T-cell (primary cell): ENCODE data around the gene GAL3ST3. TPM values are rescaled to one million over a fixed set of nuclear protein-coding genes. Genes with fewer than 3 reads are reported as not detected.
A peak's percentile ranks its signal among the peaks of the same experiment; 100 is the strongest.
"Not testable (repeated sequence)": the region's sequence is repeated elsewhere in the genome, so short reads cannot be mapped to it uniquely, and the experiment has no call there.

Experiments used
- ATAC-seq, 4 experiments: fragments of 200-7000 bp in 3 of 4; fragments of 150-1000 bp in 1 of 4; cut with Tn5 transposase; replicated peaks in 1 of 4; 1 replicate in 3 of 4; 2 replicates in 1 of 4; pipeline ENCODE4 v1.10.0; 2021; ENCODE audit warnings: moderate library complexity in 3 of 4, mild to moderate bottlenecking in 2 of 4, moderate number of reproducible peaks in 1 of 4
- CTCF ChIA-PET, 2 donors: fragments of 300-600 bp; sonication (Branson Sonifier 250); formaldehyde crosslinking; loops; one replicate each; lab custom pipeline; 2022; ENCODE audit warnings: antibody characterized with exemption in 2 of 2; lab: Charles Lee
- POLR2A ChIA-PET, 2 donors: fragments of 300-600 bp; sonication (Branson Sonifier 250); formaldehyde crosslinking; loops; one replicate each; lab custom pipeline; 2022; ENCODE audit warnings: antibody characterized with exemption in 2 of 2; lab: Charles Lee
- DNase-seq, 35 experiments: peaks; one replicate each; pipeline versions ENCODE4 v3.0.0 to v3.0.0-alpha.2; 2013 to 2023
- H3K27ac ChIP-seq: one replicate; pipeline ENCODE4 v1.5.1; 2013; ENCODE audit warnings: low read length
- H3K27me3 ChIP-seq, 2 experiments: replicated peaks in 1 of 2; 1 replicate in 1 of 2; 2 replicates in 1 of 2; pipeline versions ENCODE4 v1.6.1 to v1.7.0; 2013; ENCODE audit warnings: low read length in 1 of 2, mixed read lengths in 1 of 2; ENCODE audit not compliant: control insufficient read depth in 2 of 2, insufficient read depth in 2 of 2; ENCODE audit errors: extremely low read depth in 1 of 2
- H3K36me3 ChIP-seq, 2 donors: 1 replicate in 1 of 2; 2 replicates in 1 of 2; pipeline versions ENCODE4 v1.6.1 to v1.7.0; 2013; ENCODE audit warnings: low read length in 1 of 2; ENCODE audit not compliant: control insufficient read depth in 2 of 2, insufficient read depth in 1 of 2; ENCODE audit errors: extremely low read depth in 1 of 2
- H3K4me1 ChIP-seq, 2 experiments: 1 replicate in 1 of 2; 2 replicates in 1 of 2; pipeline versions ENCODE4 v1.6.1 to v1.7.0; 2013; ENCODE audit warnings: low read length in 2 of 2, mixed read lengths in 1 of 2; ENCODE audit not compliant: insufficient read depth in 2 of 2, control insufficient read depth in 1 of 2; ENCODE audit errors: extremely low read depth in 1 of 2
- H3K4me3 ChIP-seq, 2 donors: 1 replicate in 1 of 2; 2 replicates in 1 of 2; pipeline versions ENCODE4 v1.5.1 to v1.7.0; 2013; ENCODE audit warnings: mild to moderate bottlenecking in 2 of 2, low read length in 1 of 2, moderate library complexity in 1 of 2; ENCODE audit not compliant: control insufficient read depth in 1 of 2; ENCODE audit errors: extremely low read depth in 1 of 2
- H3K9me3 ChIP-seq: 2 replicates; pipeline ENCODE4 v1.7.0; 2013
- H3K27ac Mint-ChIP-seq, 2 donors: one replicate each; pipeline ENCODE4 v1.8.0; 2020 to 2021; ENCODE audit warnings: mild to moderate bottlenecking in 2 of 2, mixed read lengths in 2 of 2
- H3K27me3 Mint-ChIP-seq, 2 donors: one replicate each; pipeline ENCODE4 v1.8.0; 2021 to 2022; ENCODE audit warnings: mixed read lengths in 2 of 2
- H3K36me3 Mint-ChIP-seq: one replicate; pipeline ENCODE4 v1.8.0; 2021; ENCODE audit warnings: mixed read lengths
- H3K4me1 Mint-ChIP-seq, 3 donors: one replicate each; pipeline ENCODE4 v1.8.0; 2020 to 2022; ENCODE audit warnings: mixed read lengths in 3 of 3, mild to moderate bottlenecking in 1 of 3
- H3K4me3 Mint-ChIP-seq, 3 donors: one replicate each; pipeline ENCODE4 v1.8.0; 2020 to 2022; ENCODE audit warnings: mild to moderate bottlenecking in 3 of 3, mixed read lengths in 3 of 3, moderate library complexity in 3 of 3
- H3K9me3 Mint-ChIP-seq, 3 donors: one replicate each; pipeline ENCODE4 v1.8.0; 2020 to 2022; ENCODE audit warnings: mixed read lengths in 3 of 3
- WGBS: methylation state at CpG from one replicate; pipeline ENCODE4 v1.1.5; 2013; ENCODE audit warnings: missing lambda C conversion rate; ENCODE audit not compliant: insufficient coverage; 5-methylcytosine and 5-hydroxymethylcytosine counted together
- total RNA-seq, 35 experiments: library from RNA in 6 of 35; stranded (reverse) in 6 of 35; fragments of 120-200 nt in 1 of 35; gene quantifications; one replicate each; pipeline versions ENCODE4 v1.2.1 to v1.2.4 and lab custom pipeline; 2013 to 2026

Gene GAL3ST3
- total RNA-seq, 5 donors from 2014 or later (not counting 1 experiment from before 2014, with no cell fraction given), result 0.18 TPM; not detected in 4

- peak overlapping the region in 1 of 3 donors; percentile 28 for H3K4me3 Mint-ChIP-seq
- POLR2A ChIA-PET, result no interaction called here
- Histone ChIP-seq H3K36me3 (no peaks in the 10 kb centered on the region), H3K27me3 (peaks cover 2 to 39% of the 10 kb centered on the region in 2 experiments), H3K27ac (no peak overlapping the region), H3K4me1 (peaks cover 0 to 10% of the 10 kb centered on the region in 2 experiments), H3K9me3 (no peaks in the 10 kb centered on the region), H3K4me3 (no peak overlapping the region)
- WGBS, result 76% methylated on average over 7 of the region's 12 CpGs
- ATAC-seq, result no peak
- DNase-seq, result no peak
- no peak overlapping the region for H3K27ac Mint-ChIP-seq
- H3K27me3 Mint-ChIP-seq, result peaks cover 4 to 21% of the 10 kb centered on the region in 2 donors
- peaks cover 0 to 2% (median 0%) of the 10 kb centered on the region in 3 donors for H3K4me1 Mint-ChIP-seq
- no peaks in the 10 kb centered on the region for H3K9me3 Mint-ChIP-seq
- CTCF ChIA-PET, result no interaction called here
- no peaks in the 10 kb centered on the region for H3K36me3 Mint-ChIP-seq
Observed at GRCh38 chr11:66012371-66012945, 36.5 kb downstream of the GAL3ST3 start.

GRCh38 chr11:66011785-66012303 lies 37.1 kb downstream of the GAL3ST3 start, which contains the start of gene CST6:
TSS of gene CST6 (plus strand) at chr11:66012008. CDS start at chr11:66012045, 37 bp downstream.
- 16% methylated on average over 61 of the region's 61 CpGs for WGBS
- Histone ChIP-seq H3K4me3 (peak within 1 kb of the TSS in 1 of 2 donors; percentile 10), H3K9me3 (no peaks in the 10 kb centered on the region), H3K4me1 (peaks cover 0 to 10% of the 10 kb centered on the region in 2 experiments), H3K36me3 (no peaks in the 10 kb centered on the region), H3K27ac (no peak within 1 kb of the TSS), H3K27me3 (peaks cover 2 to 39% of the 10 kb centered on the region in 2 experiments)
- no peaks in the 10 kb centered on the region for H3K36me3 Mint-ChIP-seq
- DNase-seq (no peak), ATAC-seq (peak; percentile 15 to 38 (median 36))
- H3K4me3 Mint-ChIP-seq, result peak within 1 kb of the TSS in 1 of 3 donors; percentile 28
- H3K27me3 Mint-ChIP-seq, result peaks cover 4 to 21% of the 10 kb centered on the region in 2 donors
- peaks cover 0 to 2% (median 0%) of the 10 kb centered on the region in 3 donors for H3K4me1 Mint-ChIP-seq
- ChIA-PET CTCF (no interaction called here), POLR2A (interaction anchor here in 1 of 2 donors (0.6 kb wide), 1 partner anchor 140 kb away, joined by 7 read pairs; no protein-coding TSS in a partner anchor)
- H3K9me3 Mint-ChIP-seq, result no peaks in the 10 kb centered on the region
- H3K27ac Mint-ChIP-seq, result no peak within 1 kb of the TSS

DNA sequence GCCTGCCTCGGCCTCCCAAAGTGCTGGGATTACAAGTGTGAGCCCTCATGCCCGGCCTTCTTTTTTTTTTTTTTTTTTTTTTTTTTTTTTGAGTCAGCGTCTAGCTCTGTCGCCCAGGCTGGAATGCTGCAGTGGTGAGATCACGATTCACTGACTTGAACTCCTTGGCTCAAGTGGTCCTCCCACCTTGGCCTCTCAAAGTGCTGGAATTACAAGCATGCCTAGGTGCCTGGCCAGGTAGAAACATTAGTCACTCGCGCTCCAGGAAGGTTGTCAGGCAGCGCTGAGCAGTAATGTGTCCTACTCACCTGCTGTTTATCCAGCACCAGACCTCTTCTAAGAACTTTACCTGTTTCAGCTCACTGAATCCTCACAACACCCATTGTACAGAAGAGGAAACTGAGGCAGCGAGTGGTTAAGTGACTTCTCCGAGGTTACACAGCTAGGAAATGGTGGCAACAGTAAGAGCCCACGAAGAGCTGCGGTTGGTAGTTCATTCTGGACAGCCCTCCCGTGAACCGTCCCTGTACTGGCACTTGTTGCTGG lies 37.6 kb downstream of the GAL3ST3 start:
- CTCF ChIA-PET, result no interaction called here
- no peak for DNase-seq
- Mint-ChIP-seq H3K4me3 (no peak overlapping the region), H3K9me3 (no peaks in the 10 kb centered on the region), H3K27ac (no peak overlapping the region), H3K4me1 (peaks cover 0 to 2% (median 0%) of the 10 kb centered on the region in 3 donors), H3K27me3 (peaks cover 4 to 21% of the 10 kb centered on the region in 2 donors), H3K36me3 (no peaks in the 10 kb centered on the region)
- Histone ChIP-seq H3K27me3 (peaks cover 2 to 39% of the 10 kb centered on the region in 2 experiments), H3K4me3 (peak overlapping the region in 1 of 2 donors; percentile 10), H3K4me1 (peaks cover 0 to 10% of the 10 kb centered on the region in 2 experiments), H3K36me3 (peaks cover 0 to 2% of the 10 kb centered on the region in 2 donors), H3K27ac (no peak overlapping the region), H3K9me3 (no peaks in the 10 kb centered on the region)
- POLR2A ChIA-PET, result interaction anchor here in 1 of 2 donors (0.6 kb wide), 1 partner anchor 140 kb away, joined by 7 read pairs; no protein-coding TSS in a partner anchor
- ATAC-seq, result no peak
- 66% methylated on average over 11 of the region's 14 CpGs for WGBS

- H3K4me3 ChIP-seq, H3K9me3 Mint-ChIP-seq, H3K36me3 Mint-ChIP-seq, ATAC-seq, H3K4me1 Mint-ChIP-seq, DNase-seq, H3K36me3 ChIP-seq, CTCF ChIA-PET, POLR2A ChIA-PET, H3K9me3 ChIP-seq, H3K27ac ChIP-seq, H3K4me3 Mint-ChIP-seq, H3K27ac Mint-ChIP-seq: not testable (repeated sequence)
- H3K27me3 Mint-ChIP-seq, result peaks cover 4 to 21% of the 10 kb centered on the region in 2 donors
- 75% methylated on average over 3 of the region's 4 CpGs for WGBS
- H3K27me3 ChIP-seq, result peaks cover 2 to 36% of the 10 kb centered on the region in 2 experiments
- H3K4me1 ChIP-seq, result peaks cover 0 to 10% of the 10 kb centered on the region in 2 experiments
Observed at GRCh38 chr11:66010036-66010435, 38.9 kb downstream of the GAL3ST3 start.

- Mint-ChIP-seq H3K4me1 (peaks cover 0 to 9% (median 6%) of the 10 kb centered on the region in 3 donors), H3K9me3 (no peaks in the 10 kb centered on the region), H3K27ac (no peak overlapping the region), H3K36me3 (peaks cover 5% of the 10 kb centered on the region), H3K4me3 (no peak overlapping the region), H3K27me3 (peaks cover 0 to 18% of the 10 kb centered on the region in 2 donors)
- Histone ChIP-seq H3K36me3 (peaks cover 7 to 17% of the 10 kb centered on the region in 2 donors), H3K27ac (no peak overlapping the region), H3K9me3 (no peaks in the 10 kb centered on the region), H3K27me3 (peaks cover 2 to 28% of the 10 kb centered on the region in 2 experiments), H3K4me3 (no peak overlapping the region), H3K4me1 (peaks cover 0 to 12% of the 10 kb centered on the region in 2 experiments)
- WGBS, result 92% methylated on average over 5 of the region's 10 CpGs
- CTCF ChIA-PET, result interaction anchor here (0.5 to 0.6 kb wide), 3 partner anchors 16 to 242 kb away, joined by 3 read pairs; no protein-coding TSS in a partner anchor
- no peak for ATAC-seq
- DNase-seq, result no peak
- POLR2A ChIA-PET, result no interaction called here
Observed at GRCh38 chr11:66008468-66009101, 40.4 kb downstream of the GAL3ST3 start.

- Histone ChIP-seq H3K27me3 (peaks cover 2 to 23% of the 10 kb centered on the region in 2 experiments), H3K36me3 (peaks cover 7 to 17% of the 10 kb centered on the region in 2 donors), H3K4me1 (peaks cover 0 to 17% of the 10 kb centered on the region in 2 experiments), H3K9me3 (no peaks in the 10 kb centered on the region), H3K27ac (no peak overlapping the region), H3K4me3 (no peak overlapping the region)
- no CpG with 5 or more reads among the region's 2 CpGs for WGBS
- POLR2A ChIA-PET, result no interaction called here
- CTCF ChIA-PET, result interaction anchor here in 1 of 2 donors (0.6 kb wide), 1 partner anchor 16 kb away, joined by 3 read pairs; no protein-coding TSS in a partner anchor
- Mint-ChIP-seq H3K4me1 (peaks cover 0 to 14% (median 11%) of the 10 kb centered on the region in 3 donors), H3K36me3 (peaks cover 5% of the 10 kb centered on the region), H3K27ac (no peak overlapping the region), H3K27me3 (peaks cover 0 to 14% of the 10 kb centered on the region in 2 donors), H3K4me3 (no peak overlapping the region), H3K9me3 (no peaks in the 10 kb centered on the region)
- DNase-seq, result no peak
- no peak for ATAC-seq
Observed at GRCh38 chr11:66008095-66008467, 40.9 kb downstream of the GAL3ST3 start.
